WTC11 (cell line): ENCODE data around the gene PSMD1.

Experiments
- CTCF ChIP-seq: fragments of 200-600 bp; IDR thresholded peaks from 2 replicates; pipeline ENCODE4 v1.8.0; 2022; ENCODE audit warnings: antibody characterized with exemption
- ETV6 ChIP-seq: sonication (generic); formaldehyde crosslinking; IDR thresholded peaks from 2 replicates; pipeline ENCODE4 v1.8.1; 2022; ENCODE audit warnings: mild to moderate bottlenecking, missing genetic modification reagents
- MAX ChIP-seq: sonication (generic); formaldehyde crosslinking; IDR thresholded peaks from 2 replicates; pipeline ENCODE4 v1.8.0; 2022; ENCODE audit warnings: mild to moderate bottlenecking, missing genetic modification reagents
- RELA ChIP-seq: sonication (generic); formaldehyde crosslinking; IDR thresholded peaks from 2 replicates; pipeline ENCODE4 v1.8.1; 2022; ENCODE audit warnings: missing genetic modification reagents, mild to moderate bottlenecking, borderline replicate concordance
- ZNF232 ChIP-seq: sonication (generic); formaldehyde crosslinking; IDR thresholded peaks from 2 replicates; pipeline ENCODE4 v1.8.0; 2022; ENCODE audit warnings: mild to moderate bottlenecking, missing genetic modification reagents
- ZNF317 ChIP-seq: sonication (generic); formaldehyde crosslinking; IDR thresholded peaks from 2 replicates; pipeline ENCODE4 v1.8.1; 2023; ENCODE audit warnings: low read depth, mild to moderate bottlenecking, moderate library complexity, missing genetic modification reagents, borderline replicate concordance

- TF ChIP-seq CTCF = no peak
- no peak for TF ChIP-seq ETV6 (CRISPR knock-in tag)
- no peak for TF ChIP-seq ZNF317 (CRISPR knock-in tag)
- no peak for TF ChIP-seq RELA
- no peak for TF ChIP-seq MAX (CRISPR knock-in tag)
- no peak for TF ChIP-seq ZNF232
Observed at GRCh38 chr2:231093933-231094332, 37.3 kb downstream of the PSMD1 start.
